ENCODE results near the gene C11orf42. TPM values are rescaled to one million over a fixed set of nuclear protein-coding genes. Genes with fewer than 3 reads are reported as not detected.

The C11orf42 gene
- total RNA-seq = not detected

- Histone ChIP-seq H3K27ac (no peak within 1 kb of the TSS), H3K4me3 (no peak within 1 kb of the TSS), H3K9me3 (no peaks in the 10 kb centered on the region), H3K36me3 (replicated peaks in 1 of 2; ENCODE audit: insufficient read depth in 1 of 2, low read depth in 2 of 2) (no peaks in the 10 kb centered on the region), H3K27me3 (no peaks in the 10 kb centered on the region), H3K4me1 (no peaks in the 10 kb centered on the region)
- WGBS, 2 donors = 83 to 87% methylated on average over 1 of the region's 1 CpG
- no peak for ATAC-seq
- intact Hi-C loops (cut with DNase I) = no loop called here
- TF ChIP-seq CTCF (IDR thresholded peaks at IDR 0.05) = no peak
- TF ChIP-seq POLR2A (IDR thresholded peaks at IDR 0.05) = no peak
- no peak for DNase-seq
Observed at GRCh38 chr11:6205366-6205765, at the start of gene C11orf42. Gene C11orf42, plus strand, starts transcription at chr11:6205557. Its CDS starts 59 bp downstream, at chr11:6205616.

GRCh38 chr11:6156628-6157359, 48.6 kb upstream of the C11orf42 start:
- no peak overlapping the region for H3K27ac ChIP-seq
- H3K4me3 ChIP-seq = no peak overlapping the region
- no peaks in the 10 kb centered on the region for H3K27me3 ChIP-seq
- intact Hi-C loops (cut with DNase I) = no loop called here
- no peaks in the 10 kb centered on the region for H3K36me3 ChIP-seq (replicated peaks in 1 of 2; ENCODE audit: insufficient read depth in 1 of 2, low read depth in 2 of 2)
- WGBS, 2 donors = 52 to 67% methylated on average over 5 to 7 of the region's 7 CpGs
- ATAC-seq = no peak
- DNase-seq = no peak
- TF ChIP-seq POLR2A (IDR thresholded peaks at IDR 0.05) (no peak), CTCF (IDR thresholded peaks at IDR 0.05) (no peak)
- no peaks in the 10 kb centered on the region for H3K9me3 ChIP-seq
- no peaks in the 10 kb centered on the region for H3K4me1 ChIP-seq

GRCh38 chr11:6170226-6170625, 35.1 kb upstream of the C11orf42 start, which contains the start of gene OR52B2:
Gene OR52B2, minus strand, starts transcription at chr11:6170326. Its CDS starts 0 bp downstream, at chr11:6170326.
- ATAC-seq = no peak

GRCh38 chr11:6175440-6175839, 29.9 kb upstream of the C11orf42 start:
- ATAC-seq = no peak
- WGBS, 2 donors = 36 to 38% methylated on average over 2 of the region's 2 CpGs
- intact Hi-C loops (cut with DNase I) = no loop called here
- H3K4me3 ChIP-seq = no peak overlapping the region
- H3K27me3 ChIP-seq = no peaks in the 10 kb centered on the region
- TF ChIP-seq POLR2A (IDR thresholded peaks at IDR 0.05) (no peak), CTCF (IDR thresholded peaks at IDR 0.05) (no peak)
- H3K4me1 ChIP-seq = no peaks in the 10 kb centered on the region
- H3K27ac ChIP-seq = no peak overlapping the region
- no peaks in the 10 kb centered on the region for H3K9me3 ChIP-seq
- no peaks in the 10 kb centered on the region for H3K36me3 ChIP-seq (replicated peaks in 1 of 2; ENCODE audit: insufficient read depth in 1 of 2, low read depth in 2 of 2)
- DNase-seq = no peak

More at GRCh38 chr11:6170226-6170625, 35.1 kb upstream of the C11orf42 start, which contains the start of gene OR52B2:
- H3K27ac ChIP-seq = no peak within 1 kb of the TSS
- no peaks in the 10 kb centered on the region for H3K4me1 ChIP-seq
- intact Hi-C loops (cut with DNase I) = no loop called here
- 28 to 40% methylated on average over 1 of the region's 1 CpG for WGBS, 2 donors
- DNase-seq = no peak
- H3K4me3 ChIP-seq = no peak within 1 kb of the TSS
- no peak for TF ChIP-seq POLR2A (IDR thresholded peaks at IDR 0.05)
- no peak for TF ChIP-seq CTCF (IDR thresholded peaks at IDR 0.05)
- no peaks in the 10 kb centered on the region for H3K27me3 ChIP-seq
- no peaks in the 10 kb centered on the region for H3K36me3 ChIP-seq (replicated peaks in 1 of 2; ENCODE audit: insufficient read depth in 1 of 2, low read depth in 2 of 2)
- no peaks in the 10 kb centered on the region for H3K9me3 ChIP-seq

- H3K4me1 ChIP-seq = no peaks in the 10 kb centered on the region
- no peak for DNase-seq
- intact Hi-C loops (cut with DNase I) = no loop called here
- TF ChIP-seq POLR2A (IDR thresholded peaks at IDR 0.05) (no peak), CTCF (IDR thresholded peaks at IDR 0.05) (no peak)
- no peaks in the 10 kb centered on the region for H3K27me3 ChIP-seq
- no peaks in the 10 kb centered on the region for H3K36me3 ChIP-seq (replicated peaks in 1 of 2; ENCODE audit: insufficient read depth in 1 of 2, low read depth in 2 of 2)
- no peak overlapping the region for H3K27ac ChIP-seq
- no peak overlapping the region for H3K4me3 ChIP-seq
- no peak for ATAC-seq
- no peaks in the 10 kb centered on the region for H3K9me3 ChIP-seq
Observed at GRCh38 chr11:6191742-6192141, 13.6 kb upstream of the C11orf42 start.

All from body of pancreas (tissue), 4 donors.